ENCODE measurements around the gene FOXJ2. TPM values are rescaled to one million over a fixed set of nuclear protein-coding genes. Genes with fewer than 3 reads are reported as not detected.

The FOXJ2 gene
- total and polyA plus RNA-seq, 10 of the 15 experiments (the other 5 are each of a cell fraction or from before 2014, with no cell fraction given) = 1.4 to 9.3 (median 4.8) TPM

DNA sequence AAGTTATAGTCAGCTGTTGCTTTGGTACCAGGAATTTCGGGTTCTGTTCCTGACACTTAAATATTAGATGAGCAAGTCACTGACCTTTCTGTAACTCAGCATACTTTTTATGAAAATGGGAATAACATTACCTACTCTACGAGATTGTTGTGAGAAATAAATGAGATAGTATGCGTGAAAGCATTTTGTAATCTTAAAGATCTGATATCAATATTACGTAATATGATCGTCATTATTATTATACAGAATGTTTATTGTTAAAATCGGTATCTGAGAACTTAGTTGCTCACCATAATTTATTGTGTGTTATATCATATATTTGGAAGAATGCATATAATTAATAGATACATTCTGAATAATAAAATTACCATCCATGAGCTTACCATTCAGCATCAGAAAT lies 43.4 kb downstream of the FOXJ2 start:
- ChIA-PET POLR2A (no interaction called here), CTCF (interaction anchor here (7.9 kb wide), 1 partner anchor 29 kb away, joined by 115 read pairs; no protein-coding TSS in a partner anchor), SMC1A (ENCODE audit: uncharacterized antibody, unreplicated experiment) (interaction anchor here (1.8 kb wide), 1 partner anchor 37 kb away, joined by 5 read pairs; no protein-coding TSS in a partner anchor), RAD21 (ENCODE audit: unreplicated experiment) (no interaction called here)
- Histone ChIP-seq H3K79me2 (ENCODE audit: control insufficient read depth, insufficient read depth, low read length) (no peaks in the 10 kb centered on the region), H4K20me1 (ENCODE audit: control insufficient read depth, insufficient read depth) (no peaks in the 10 kb centered on the region), H3K36me3 (ENCODE audit: control insufficient read depth in 2 of 2, insufficient read depth in 2 of 2, low read length in 1 of 2) (no peaks in the 10 kb centered on the region), H3K4me3 (no peak overlapping the region), H2AFZ (ENCODE audit: control insufficient read depth, low read depth, low read length) (no peak overlapping the region), H3K27ac (ENCODE audit: control insufficient read depth, insufficient read depth) (no peak overlapping the region), H3K4me1 (ENCODE audit: control insufficient read depth, insufficient read depth, low read length) (no peaks in the 10 kb centered on the region), H3K4me2 (ENCODE audit: control insufficient read depth, insufficient read depth) (no peak overlapping the region), H3K9ac (ENCODE audit: control insufficient read depth, insufficient read depth, low read length) (no peak overlapping the region), H3K9me3 (replicated peaks; ENCODE audit: control insufficient read depth, insufficient read depth, low read length) (no peaks in the 10 kb centered on the region), H3K27me3 (replicated peaks in 1 of 2; ENCODE audit: control insufficient read depth in 2 of 2, insufficient read depth in 2 of 2, low read length in 1 of 2) (no peaks in the 10 kb centered on the region)
- ATAC-seq (no peak), DNase-seq (ENCODE audit: low read depth, low spot score) (no peak), FAIRE-seq (no peak)
- in situ Hi-C loops (cut with MboI) = no loop called here
- 56% methylated on average over 6 of the region's 6 CpGs for WGBS (ENCODE audit: insufficient coverage, insufficient replicate concordance, low lambda C conversion rate, missing lambda C conversion rate)
- intact Hi-C loops (cut with micrococcal nuclease; ENCODE audit: unreplicated experiment) = loop anchor here (10.0 kb wide), 1 partner anchor 211 kb away; no protein-coding TSS in a partner anchor
- TF ChIP-seq SRF (IDR thresholded peaks at IDR 0.05; ENCODE audit: low read depth in 2 of 2, low read length in 2 of 2) (no peak), RBBP5 (conservative IDR thresholded peaks at IDR 0.05) (no peak), RUNX3 (IDR thresholded peaks at IDR 0.05; ENCODE audit: low read length) (no peak), MTA3 (IDR thresholded peaks at IDR 0.05; ENCODE audit: borderline replicate concordance, low read length) (no peak), ATF3 (IDR thresholded peaks at IDR 0.05; ENCODE audit: borderline replicate concordance, extremely low read depth, low read depth, low read length) (no peak), REST (IDR thresholded peaks at IDR 0.05; ENCODE audit: low read depth, low read length) (no peak), TAF1 (IDR thresholded peaks at IDR 0.05; ENCODE audit: borderline replicate concordance, low read depth, low read length) (no peak)
- TF ChIP-seq, protein P1, sequence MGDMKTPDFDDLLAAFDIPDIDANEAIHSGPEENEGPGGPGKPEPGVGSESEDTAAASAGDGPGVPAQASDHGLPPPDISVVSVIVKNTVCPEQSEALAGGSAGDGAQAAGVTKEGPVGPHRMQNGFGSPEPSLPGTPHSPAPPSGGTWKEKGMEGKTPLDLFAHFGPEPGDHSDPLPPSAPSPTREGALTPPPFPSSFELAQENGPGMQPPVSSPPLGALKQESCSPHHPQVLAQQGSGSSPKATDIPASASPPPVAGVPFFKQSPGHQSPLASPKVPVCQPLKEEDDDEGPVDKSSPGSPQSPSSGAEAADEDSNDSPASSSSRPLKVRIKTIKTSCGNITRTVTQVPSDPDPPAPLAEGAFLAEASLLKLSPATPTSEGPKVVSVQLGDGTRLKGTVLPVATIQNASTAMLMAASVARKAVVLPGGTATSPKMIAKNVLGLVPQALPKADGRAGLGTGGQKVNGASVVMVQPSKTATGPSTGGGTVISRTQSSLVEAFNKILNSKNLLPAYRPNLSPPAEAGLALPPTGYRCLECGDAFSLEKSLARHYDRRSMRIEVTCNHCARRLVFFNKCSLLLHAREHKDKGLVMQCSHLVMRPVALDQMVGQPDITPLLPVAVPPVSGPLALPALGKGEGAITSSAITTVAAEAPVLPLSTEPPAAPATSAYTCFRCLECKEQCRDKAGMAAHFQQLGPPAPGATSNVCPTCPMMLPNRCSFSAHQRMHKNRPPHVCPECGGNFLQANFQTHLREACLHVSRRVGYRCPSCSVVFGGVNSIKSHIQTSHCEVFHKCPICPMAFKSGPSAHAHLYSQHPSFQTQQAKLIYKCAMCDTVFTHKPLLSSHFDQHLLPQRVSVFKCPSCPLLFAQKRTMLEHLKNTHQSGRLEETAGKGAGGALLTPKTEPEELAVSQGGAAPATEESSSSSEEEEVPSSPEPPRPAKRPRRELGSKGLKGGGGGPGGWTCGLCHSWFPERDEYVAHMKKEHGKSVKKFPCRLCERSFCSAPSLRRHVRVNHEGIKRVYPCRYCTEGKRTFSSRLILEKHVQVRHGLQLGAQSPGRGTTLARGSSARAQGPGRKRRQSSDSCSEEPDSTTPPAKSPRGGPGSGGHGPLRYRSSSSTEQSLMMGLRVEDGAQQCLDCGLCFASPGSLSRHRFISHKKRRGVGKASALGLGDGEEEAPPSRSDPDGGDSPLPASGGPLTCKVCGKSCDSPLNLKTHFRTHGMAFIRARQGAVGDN (IDR thresholded peaks at IDR 0.05) = no peak
- TF ChIP-seq, protein P2, sequence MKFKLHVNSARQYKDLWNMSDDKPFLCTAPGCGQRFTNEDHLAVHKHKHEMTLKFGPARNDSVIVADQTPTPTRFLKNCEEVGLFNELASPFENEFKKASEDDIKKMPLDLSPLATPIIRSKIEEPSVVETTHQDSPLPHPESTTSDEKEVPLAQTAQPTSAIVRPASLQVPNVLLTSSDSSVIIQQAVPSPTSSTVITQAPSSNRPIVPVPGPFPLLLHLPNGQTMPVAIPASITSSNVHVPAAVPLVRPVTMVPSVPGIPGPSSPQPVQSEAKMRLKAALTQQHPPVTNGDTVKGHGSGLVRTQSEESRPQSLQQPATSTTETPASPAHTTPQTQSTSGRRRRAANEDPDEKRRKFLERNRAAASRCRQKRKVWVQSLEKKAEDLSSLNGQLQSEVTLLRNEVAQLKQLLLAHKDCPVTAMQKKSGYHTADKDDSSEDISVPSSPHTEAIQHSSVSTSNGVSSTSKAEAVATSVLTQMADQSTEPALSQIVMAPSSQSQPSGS (IDR thresholded peaks at IDR 0.05; ENCODE audit: low read length) = no peak
- no TSS peak for BruUV-seq (replicated peaks)
